Measurements from ENCODE around the gene B3GNT9. TPM values are rescaled to one million over a fixed set of nuclear protein-coding genes. Genes with fewer than 3 reads are reported as not detected.
"Not testable (repeated sequence)": the region's sequence is repeated elsewhere in the genome, so short reads cannot be mapped to it uniquely, and the experiment has no call there.

The B3GNT9 gene
- total RNA-seq, 2 donors from 2014 or later, result 11.3 to 15.1 TPM

DNA sequence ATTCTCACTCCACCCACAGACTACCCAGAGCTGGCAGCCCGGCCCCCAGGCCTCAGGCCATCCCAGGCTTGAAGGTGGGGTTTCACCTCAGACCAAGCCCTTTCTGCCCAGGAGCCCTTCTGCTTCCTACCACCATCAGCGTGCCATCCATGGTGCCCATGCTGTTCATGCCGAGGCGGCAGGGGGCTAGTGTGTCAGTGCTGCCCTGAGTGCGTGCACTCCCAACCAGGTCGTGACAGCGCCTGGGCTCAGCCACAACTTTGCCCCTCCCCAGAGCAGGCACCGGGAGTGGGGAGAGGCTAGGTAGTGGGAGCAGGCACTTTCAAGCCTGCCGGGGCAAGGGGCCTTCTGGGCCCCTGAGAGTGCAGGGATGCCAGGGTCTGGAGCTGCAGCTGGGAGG is 8.5 kb downstream of the B3GNT9 start:
- intact Hi-C loops (cut with DNase I), result no loop called here
- ATAC-seq, result no peak
- DNase-seq, result no peak

DNA sequence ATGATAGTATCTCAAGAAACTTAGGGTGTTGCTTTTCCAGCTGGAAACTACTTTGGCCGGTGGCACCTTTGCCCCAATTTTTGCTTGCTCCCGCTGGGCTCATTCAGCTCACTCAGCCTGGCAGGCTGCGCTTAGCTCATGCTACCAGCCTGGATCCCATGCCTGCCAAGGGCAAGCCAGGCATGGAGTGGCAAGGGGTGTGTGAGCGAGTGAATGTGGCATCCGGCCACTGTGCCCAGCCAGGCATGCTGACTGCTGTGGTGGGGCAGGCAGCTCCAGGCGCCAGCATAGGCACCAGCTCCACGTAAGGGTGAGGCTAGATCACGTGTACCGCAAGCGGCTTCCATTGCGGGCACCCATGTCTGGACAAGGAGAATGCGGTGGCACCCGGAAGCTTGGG is 9.4 kb downstream of the B3GNT9 start:
- DNase-seq (no peak), ATAC-seq (no peak)
- intact Hi-C loops (cut with DNase I), result no loop called here

DNA sequence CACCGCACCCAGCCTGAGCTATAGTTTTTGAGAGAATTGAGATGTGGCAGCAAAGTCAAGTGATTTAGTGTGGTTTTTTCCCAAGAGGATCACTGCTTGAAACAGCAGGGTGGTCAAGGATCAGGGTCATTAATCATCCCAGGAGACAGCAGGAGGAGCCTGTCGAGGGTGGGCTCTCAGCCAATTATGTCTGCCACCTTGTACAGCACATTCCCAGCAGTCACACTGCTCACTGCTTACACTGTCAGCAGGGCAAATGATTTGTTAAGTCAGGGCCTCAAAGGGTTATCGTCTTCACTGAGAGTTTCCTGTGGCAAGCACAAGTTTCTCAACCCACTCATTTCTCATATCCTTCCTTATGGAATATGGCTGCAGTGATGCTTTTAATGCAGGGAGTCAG is 13.2 kb downstream of the B3GNT9 start:
- intact Hi-C loops (cut with DNase I), result no loop called here
- no peak for DNase-seq
- no peak for ATAC-seq

DNA sequence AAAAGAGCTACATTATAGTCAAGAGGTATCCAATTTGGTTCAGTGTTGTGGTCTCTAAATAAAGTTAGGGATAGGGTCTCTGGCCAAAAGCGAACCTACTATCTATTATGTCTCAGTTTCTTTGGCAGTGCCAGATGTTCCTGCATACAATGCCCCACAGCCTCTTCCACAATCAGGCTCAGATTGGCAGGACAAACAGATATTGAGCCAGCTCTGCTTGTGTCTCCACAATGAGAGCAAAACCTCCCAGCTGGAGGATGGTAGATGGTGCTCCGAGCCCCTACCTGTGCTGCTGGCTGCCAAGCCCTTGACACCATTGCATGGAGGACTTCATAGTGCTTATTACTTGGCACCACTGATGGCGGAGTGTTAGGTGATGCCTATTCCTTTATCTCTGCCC is 21.4 kb downstream of the B3GNT9 start:
- ATAC-seq (no peak), DNase-seq (no peak)
- intact Hi-C loops (cut with DNase I), result no loop called here

DNA sequence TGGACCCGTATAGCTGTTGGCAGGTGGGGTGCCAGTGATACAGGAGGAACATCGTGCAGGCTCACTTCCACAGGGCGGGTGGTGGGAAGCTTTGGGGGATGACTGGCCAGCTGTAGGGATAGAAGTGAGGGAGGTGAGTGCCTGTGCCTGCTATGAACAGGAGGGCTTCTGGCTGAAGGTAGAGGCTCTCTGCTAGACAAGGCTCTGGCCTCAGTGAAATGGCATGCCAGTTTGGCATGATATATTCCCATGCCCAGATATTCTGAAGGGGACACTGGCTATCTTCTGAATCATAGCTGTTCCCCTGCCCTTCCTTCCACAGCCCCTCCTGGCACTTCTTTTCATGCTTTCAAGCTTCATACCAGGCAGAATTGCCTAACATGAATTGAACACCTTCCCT is 21.9 kb downstream of the B3GNT9 start:
- DNase-seq (no peak), ATAC-seq (no peak)
- intact Hi-C loops (cut with DNase I), result no loop called here

DNA sequence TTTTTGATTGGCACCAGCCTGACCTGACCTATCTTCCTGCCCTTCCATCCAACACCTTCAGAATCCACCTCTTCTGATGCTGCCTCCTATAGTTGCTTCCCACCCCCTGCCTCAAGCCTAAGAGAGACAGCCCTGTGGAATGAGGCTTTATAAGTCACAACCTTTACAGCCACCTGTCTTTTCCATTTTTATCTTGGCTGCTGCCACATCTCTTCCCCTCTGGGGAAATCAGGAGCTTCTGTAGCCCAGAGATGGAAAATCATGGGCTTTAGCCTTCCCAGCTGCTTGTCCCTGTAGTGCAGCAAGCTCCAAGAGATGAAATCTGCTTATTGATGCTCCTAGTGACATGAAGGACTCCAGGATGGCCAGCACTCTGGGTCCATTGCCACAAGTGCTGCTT is 22.4 kb downstream of the B3GNT9 start:
- ATAC-seq (no peak), DNase-seq (no peak)
- intact Hi-C loops (cut with DNase I), result no loop called here

DNA sequence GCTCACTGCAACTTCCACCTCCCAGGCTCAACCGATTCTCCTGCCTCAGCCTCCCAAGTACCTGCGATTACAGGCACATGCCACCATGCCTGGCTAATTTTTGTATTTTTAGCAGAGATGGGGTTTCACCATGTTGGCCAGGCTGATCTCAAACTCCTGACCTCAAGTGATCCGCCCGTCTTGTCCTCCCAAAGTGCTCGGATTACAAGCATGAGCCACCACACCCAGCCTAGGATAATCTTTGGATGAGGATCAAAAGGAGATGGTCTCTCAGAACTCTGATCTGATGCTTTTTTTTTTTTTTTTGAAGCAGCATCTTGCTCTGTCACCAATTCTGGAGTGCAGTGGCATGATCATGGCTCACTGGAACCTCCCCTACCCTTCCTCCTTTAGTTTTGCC is 28.0 kb downstream of the B3GNT9 start:
- ATAC-seq; DNase-seq; intact Hi-C loops (cut with DNase I): not testable (repeated sequence)

DNA sequence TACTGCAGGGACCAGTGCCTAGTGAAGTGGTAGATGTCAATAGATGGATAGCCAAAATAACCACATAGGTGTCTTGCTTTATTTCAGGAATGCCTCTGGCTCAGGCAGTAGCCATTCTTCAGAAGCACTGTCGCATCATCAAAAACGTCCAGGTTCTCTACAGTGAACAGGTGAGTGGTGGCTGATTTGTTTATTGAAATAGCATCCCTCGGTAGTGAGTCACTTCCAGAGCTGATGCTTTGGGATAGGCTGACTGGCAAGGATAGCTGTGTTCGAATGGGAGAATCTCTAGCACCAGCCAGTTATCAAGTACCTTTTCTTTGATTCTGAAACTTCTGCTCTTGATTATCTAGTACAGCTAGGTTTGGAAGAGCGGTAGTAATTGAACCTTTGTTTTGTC is 30.8 kb downstream of the B3GNT9 start:
- intact Hi-C loops (cut with DNase I), result no loop called here
- no peak for ATAC-seq

DNA sequence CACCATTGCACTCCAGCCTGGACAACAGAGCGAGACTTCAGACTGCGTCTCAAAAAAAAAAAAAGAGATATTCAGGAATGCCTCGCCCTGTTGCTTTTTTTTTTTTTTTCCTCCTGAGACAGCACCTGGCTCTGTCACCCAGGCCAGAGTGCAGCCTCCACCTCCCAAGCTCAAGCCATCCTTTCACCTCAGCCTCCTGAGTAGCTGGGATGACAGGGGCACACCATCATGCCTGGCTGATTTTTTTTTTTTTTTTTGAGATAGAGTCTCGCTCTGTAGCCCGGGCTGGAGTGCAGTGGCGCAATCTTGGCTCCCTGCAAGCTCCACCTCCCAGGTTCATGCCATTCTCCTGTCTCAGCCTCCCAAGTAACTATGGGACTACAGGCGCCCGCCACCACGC is 33.1 kb downstream of the B3GNT9 start:
- DNase-seq (no peak), ATAC-seq (no peak)
- intact Hi-C loops (cut with DNase I), result no loop called here

More for the DNA sequence above, 30.8 kb downstream of the B3GNT9 start:
- no peak for DNase-seq

DNA sequence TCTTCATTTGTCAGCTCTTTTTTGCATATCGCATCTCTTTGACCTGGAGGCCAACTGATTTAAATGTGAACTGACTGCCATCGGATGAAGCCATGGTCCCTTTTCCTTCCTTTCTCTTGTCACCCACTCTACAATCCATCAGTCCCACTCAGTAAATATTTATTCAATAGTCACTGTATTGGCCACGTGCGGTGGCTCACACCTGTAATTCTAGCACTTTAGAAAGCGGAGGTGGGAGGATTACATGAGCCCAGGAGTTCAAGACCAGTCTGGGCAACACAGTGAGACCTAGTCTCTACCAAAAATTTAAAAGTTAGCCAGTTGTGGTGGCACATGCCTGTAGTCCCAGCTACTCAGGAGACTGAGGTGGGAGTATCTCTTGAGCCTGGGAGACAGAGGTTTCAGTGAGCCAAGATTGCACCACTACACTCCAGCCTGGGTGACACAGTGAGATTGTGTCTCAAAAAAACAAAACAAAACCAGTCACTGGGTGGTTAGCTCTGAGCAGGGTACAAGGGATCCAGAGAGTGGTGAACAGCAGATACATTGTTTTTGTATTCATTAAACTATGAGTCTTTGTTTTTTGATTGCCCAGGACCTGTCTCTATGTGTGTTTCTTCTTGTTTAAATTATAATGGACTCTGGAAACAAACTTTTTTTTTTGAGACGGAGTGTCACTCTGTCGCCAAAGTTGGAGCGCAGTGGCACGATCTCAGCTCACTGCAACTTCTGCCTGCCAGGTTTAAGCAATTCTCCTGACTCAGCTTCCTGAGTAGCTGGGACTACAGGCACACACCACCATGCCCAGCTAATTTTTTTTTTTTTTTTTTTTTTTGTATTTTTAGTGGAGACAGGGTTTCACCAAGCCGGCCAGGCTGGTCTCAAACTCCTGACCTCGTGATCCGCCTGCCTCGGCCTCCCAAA is 34.1 kb downstream of the B3GNT9 start:
- intact Hi-C loops (cut with DNase I), result no loop called here
- DNase-seq, result no peak
- no peak for ATAC-seq

DNA sequence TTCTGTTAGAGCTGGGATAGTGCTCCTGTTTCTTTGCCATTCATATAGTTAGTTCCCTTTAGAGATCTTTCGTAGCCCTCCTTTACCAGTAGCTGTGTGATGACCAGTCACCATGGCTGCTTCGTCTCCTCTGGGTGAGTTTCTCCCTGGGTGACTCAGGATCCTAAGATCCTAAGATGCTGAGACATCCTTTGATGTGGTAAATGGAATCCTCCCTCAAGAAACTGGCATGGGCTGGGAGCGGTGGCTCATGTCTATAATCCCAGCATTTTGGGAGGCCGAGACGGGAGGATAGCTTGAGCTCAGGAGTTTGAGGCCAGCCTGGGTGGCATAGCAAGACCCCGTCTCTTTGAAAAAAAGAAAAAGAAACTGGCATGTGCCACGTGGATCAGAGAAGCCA is 35.2 kb downstream of the B3GNT9 start:
- intact Hi-C loops (cut with DNase I), result no loop called here
- DNase-seq, result no peak
- no peak for ATAC-seq

DNA sequence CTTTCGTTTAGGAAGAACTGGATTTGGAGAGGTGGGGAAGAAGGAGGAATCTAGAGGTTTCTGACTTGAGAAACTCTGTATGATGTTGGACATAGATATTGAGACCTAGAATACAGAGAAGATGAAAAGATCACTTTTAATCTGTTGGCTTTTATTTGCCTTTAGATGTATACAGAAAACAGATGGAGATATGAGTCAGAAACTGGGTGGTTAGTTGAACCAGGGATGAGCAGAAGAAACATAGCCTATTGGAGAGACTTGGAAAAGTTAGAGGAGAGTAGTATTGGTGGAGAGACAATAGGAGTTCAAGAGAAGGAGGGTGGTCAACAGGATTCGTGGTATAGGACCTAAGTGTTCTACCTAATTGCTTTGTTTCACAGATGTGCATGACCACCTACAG is 36.0 kb downstream of the B3GNT9 start:
- no peak for ATAC-seq
- intact Hi-C loops (cut with DNase I), result no loop called here
- DNase-seq, result no peak

DNA sequence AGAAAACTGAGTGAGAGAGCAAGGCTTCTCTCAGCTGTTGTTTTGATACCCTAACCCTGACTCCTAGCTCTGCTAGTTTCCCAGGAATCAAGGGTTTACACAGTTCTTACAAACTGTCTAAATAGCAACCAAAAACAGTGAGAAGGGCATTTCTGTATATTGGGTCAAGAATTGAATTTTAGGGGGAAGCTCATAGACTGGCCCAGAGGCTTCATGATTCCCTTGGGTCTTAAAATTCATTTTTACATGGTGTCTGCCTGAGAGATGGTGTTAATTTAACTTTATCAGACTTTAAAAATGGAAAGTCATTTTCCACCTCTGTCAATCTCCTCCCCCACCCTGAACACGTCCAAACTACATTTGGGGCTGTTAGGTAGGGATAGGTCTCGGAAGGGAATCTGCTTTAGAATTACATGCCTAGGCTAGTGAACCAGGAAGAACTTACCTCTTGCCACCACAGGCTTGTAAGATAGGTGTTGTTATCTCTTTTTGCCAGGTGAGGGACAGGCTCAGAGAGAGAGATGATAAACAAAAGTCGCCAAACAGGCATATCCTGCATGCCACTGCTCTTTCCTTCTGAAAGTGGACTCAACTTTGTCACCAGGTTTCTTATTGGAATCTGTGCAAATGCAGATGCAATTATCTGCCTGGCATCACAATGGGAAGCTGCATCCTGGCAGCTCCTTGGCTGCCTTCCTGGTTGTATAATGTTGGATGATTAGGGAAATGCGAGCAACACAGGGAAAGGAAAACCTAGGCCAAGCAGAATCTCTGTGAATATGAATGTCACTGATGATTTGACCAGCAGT is 38.0 kb downstream of the B3GNT9 start:
- no peak for ATAC-seq
- intact Hi-C loops (cut with DNase I), result no loop called here
- no peak for DNase-seq

DNA sequence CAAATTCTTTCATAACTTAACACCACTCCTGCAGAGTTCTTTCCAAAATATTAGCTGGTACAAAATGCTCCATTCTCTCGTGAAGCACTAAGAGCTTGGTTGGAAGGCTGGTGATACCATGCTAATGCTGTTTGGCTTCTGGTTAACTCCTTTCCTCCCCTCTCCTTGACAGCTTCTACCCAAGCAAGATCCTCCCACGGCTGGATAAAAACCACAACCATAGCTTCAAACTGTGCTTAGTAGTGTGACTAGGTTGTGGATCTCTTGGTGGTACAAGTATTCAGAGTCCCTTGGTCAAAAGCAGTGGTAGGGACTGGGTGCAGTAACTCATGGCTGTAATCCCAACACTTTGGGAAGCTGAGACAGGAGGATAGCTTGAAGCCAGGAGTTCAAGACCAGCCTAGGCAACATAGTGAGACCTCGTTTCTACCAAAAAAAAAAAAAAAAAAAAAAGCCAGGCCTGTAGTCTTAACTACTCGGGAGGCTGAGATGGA is 38.8 kb downstream of the B3GNT9 start:
- ATAC-seq (no peak), DNase-seq (no peak)
- intact Hi-C loops (cut with DNase I), result no loop called here

DNA sequence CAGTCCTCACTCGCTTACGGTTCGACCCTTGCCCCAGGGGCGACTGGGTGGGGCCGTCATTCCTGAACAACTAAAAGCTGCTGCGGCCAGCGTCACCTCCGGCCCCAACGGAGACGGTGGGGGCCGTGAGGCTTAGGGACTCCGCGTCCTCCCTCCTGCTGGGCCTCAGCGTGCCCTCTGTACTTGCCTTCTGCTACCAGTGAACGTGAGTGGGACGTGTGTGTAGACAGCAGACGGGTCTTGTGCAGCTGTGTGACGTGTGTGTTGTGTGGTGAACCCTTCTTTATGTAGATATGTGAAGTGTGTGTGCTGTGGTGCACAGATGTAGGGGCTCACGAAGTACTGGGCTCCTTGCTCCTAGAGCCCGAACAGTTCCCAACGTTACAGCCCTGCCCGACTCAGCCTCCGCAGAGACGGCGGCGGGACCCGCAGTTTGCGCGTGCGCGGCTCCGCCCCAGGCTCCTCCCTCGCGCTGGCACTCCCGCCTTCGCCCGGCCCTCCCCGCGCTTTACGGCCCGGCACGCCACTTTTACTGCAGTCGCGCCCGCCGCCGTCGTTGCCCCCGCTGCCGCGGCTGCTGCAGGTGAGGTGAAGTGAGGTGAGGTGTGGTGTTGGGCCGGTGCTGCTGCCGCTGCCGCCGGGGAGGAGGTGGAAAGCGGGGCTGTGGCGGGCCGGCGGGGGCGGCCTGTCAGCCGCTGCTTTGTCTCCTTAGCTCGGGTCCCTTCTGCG is 41.2 kb downstream of the B3GNT9 start, which contains the start of gene PHAF1:
PHAF1 (plus strand) TSS at position 535 of the 729 bp plus-strand sequence. CDS start 235 bp downstream, outside the sequence.
- peak; percentile 92 for DNase-seq
- ATAC-seq, result peak; percentile 98
- intact Hi-C loops (cut with DNase I), result no loop called here

DNA sequence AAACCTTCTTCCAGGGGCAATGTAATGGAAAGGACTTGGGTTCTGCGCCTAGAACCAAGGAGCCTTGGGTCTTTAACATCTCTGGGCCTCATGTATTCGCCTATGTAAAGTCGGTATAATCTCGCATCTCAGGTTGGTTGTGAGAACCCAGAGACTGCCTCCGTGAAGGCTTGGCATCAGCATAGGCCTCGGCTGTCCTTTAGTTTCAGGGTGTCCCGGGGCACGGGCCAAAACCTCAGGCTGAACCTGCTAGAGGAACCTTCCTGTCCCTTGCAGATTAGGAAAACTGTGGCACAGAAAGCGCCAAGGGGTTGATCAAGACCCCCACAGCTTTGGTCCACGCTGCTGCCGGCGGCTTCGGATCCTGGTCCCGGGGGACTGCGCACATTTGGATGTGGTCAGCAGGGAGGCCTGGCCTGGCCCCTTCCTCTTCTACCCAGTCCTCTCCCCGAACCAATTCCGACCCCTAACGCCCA is 41.8 kb downstream of the B3GNT9 start:
- DNase-seq (no peak), ATAC-seq (no peak)
- intact Hi-C loops (cut with DNase I), result no loop called here

DNA sequence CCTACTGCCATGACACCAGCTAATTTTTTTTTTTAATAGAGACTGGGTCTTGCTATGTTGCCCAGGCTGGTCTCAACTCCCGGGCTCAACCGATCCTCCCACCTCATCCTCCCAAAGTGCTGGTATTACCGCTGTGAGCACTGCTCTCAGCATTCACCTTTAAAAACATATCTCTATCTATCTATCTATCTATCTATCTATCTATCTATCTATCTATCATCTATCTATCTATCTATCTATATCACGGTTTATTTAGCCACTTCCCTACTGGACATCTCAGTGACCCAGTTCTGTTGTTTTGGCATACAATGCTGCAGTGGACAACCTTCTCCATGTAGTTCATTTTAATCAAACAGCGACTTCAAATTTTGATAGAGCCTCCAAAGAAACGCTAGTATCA is 42.3 kb downstream of the B3GNT9 start:
- intact Hi-C loops (cut with DNase I), result no loop called here
- DNase-seq (no peak), ATAC-seq (no peak)

DNA sequence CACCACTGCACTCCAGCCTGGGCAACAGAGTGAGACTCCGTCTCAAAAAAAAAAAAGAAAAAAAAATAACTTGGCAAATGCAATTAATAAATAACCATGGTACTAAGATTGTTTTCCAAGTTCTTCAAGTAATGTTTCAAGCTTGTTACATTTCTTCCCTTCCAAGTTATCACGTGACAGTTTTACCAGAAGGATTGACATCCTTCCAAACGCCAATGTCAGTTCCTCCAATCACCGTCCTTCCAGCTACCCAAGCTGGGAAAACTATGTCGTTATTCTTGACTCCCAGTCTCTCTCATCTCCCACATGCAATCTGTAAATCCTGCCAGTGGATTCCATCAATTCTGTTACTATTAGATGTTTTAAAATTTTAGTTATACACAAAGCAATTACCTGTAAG is 44.9 kb downstream of the B3GNT9 start:
- ATAC-seq, result no peak
- intact Hi-C loops (cut with DNase I), result no loop called here
- no peak for DNase-seq

DNA sequence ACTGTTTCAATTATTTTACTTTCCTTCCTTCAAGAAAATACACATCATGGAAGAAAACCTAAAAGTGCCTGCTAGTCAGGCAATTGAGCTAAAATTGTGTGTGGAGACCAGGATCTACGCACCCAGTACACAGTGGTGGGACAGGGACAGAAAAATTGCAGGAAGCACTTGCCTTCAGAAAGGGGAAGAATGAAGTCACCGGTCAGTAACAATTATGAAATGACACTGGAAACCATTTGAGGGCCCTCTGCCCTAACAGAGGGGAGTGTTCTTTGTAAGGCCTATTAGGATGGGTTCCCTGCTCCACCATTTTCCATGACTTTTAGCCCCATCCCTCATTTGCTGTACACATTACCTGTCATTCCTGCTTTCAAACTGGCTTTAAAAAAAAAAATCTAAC is 45.6 kb downstream of the B3GNT9 start:
- no peak for DNase-seq
- intact Hi-C loops (cut with DNase I), result no loop called here
- no peak for ATAC-seq

Data from left cardiac atrium (tissue), 4 donors.